GM18951 (cell line): Measurements from ENCODE around the gene WNT8B.

ENCODE experiments used
- POLR2A ChIP-seq: IDR thresholded peaks from 4 replicates; pipeline ENCODE4 v1.6.1; 2011; ENCODE audit warnings: mild to moderate bottlenecking; ENCODE audit not compliant: insufficient read length, insufficient read depth; ENCODE audit errors: extremely low read depth
- in situ Hi-C: fragments of 300-500 bp; cut with MboI; formaldehyde crosslinking; loops from one replicate; pipeline ENCODE4 v1.12.0; 2022; ENCODE audit warnings: low sequenced_read_pairs, mixed read lengths, inconsistent platforms; ENCODE audit not compliant: unreplicated experiment

Gene WNT8B

GRCh38 chr10:100498059-100498458 is 35.2 kb downstream of the WNT8B start:
- TF ChIP-seq POLR2A = no peak
- in situ Hi-C loops = no loop called here

GRCh38 chr10:100501423-100501822 is 38.6 kb downstream of the WNT8B start:
- TF ChIP-seq POLR2A = no peak
- in situ Hi-C loops = no loop called here

- no peak for TF ChIP-seq POLR2A
- in situ Hi-C loops = no loop called here
Observed at GRCh38 chr10:100502926-100503494, 40.2 kb downstream of the WNT8B start.

GRCh38 chr10:100504096-100504495 is 41.3 kb downstream of the WNT8B start:
- in situ Hi-C loops = no loop called here
- TF ChIP-seq POLR2A = no peak

- in situ Hi-C loops = no loop called here
- TF ChIP-seq POLR2A = no peak
Observed at GRCh38 chr10:100505164-100505563, 42.4 kb downstream of the WNT8B start.

GRCh38 chr10:100506596-100507356 is 44.0 kb downstream of the WNT8B start:
- in situ Hi-C loops = no loop called here
- TF ChIP-seq POLR2A = no peak

- no peak for TF ChIP-seq POLR2A
- in situ Hi-C loops = no loop called here
Observed at GRCh38 chr10:100507357-100507732, 44.5 kb downstream of the WNT8B start.

- TF ChIP-seq POLR2A = no peak
- in situ Hi-C loops = no loop called here
Observed at GRCh38 chr10:100508266-100508665, 45.5 kb downstream of the WNT8B start.

- in situ Hi-C loops = no loop called here
- TF ChIP-seq POLR2A = no peak
Observed at GRCh38 chr10:100508691-100509150, 45.9 kb downstream of the WNT8B start.

- in situ Hi-C loops = no loop called here
- no peak for TF ChIP-seq POLR2A
Observed at GRCh38 chr10:100509241-100509840, 46.5 kb downstream of the WNT8B start.

GRCh38 chr10:100510533-100511308 is 47.9 kb downstream of the WNT8B start:
- in situ Hi-C loops = loop anchor here (10.0 kb wide), 2 partner anchors 66 to 166 kb away; partner anchors contain the start of gene SCD
- no peak for TF ChIP-seq POLR2A

- in situ Hi-C loops = loop anchor here (10.0 kb wide), 2 partner anchors 71 to 171 kb away; partner anchors contain the start of gene SCD
- no peak for TF ChIP-seq POLR2A
Observed at GRCh38 chr10:100515612-100516011, 52.8 kb downstream of the WNT8B start.

GRCh38 chr10:100516847-100517246 is 54.0 kb downstream of the WNT8B start:
- TF ChIP-seq POLR2A = no peak
- in situ Hi-C loops = loop anchor here (10.0 kb wide), 2 partner anchors 72 to 172 kb away; partner anchors contain the start of gene SCD
